Endometrium (tissue), 2 donors: ENCODE data around the gene C2orf80.
"Not testable (repeated sequence)": the region's sequence is repeated elsewhere in the genome, so short reads cannot be mapped to it uniquely, and the experiment has no call there.

Experiments used
- FAIRE-seq: peaks from 2 replicates; lab custom pipeline; 2012; peaks lifted over from hg19 to GRCh38; lab: Jason Lieb, UNC
- donor health status: control.
- donor health status: control.

Gene C2orf80

GRCh38 chr2:208135794-208136715 is 53.8 kb downstream of the C2orf80 start:
- no peak for FAIRE-seq

GRCh38 chr2:208134928-208135586 is 54.8 kb downstream of the C2orf80 start:
- no peak for FAIRE-seq

- FAIRE-seq = no peak
Measured at GRCh38 chr2:208130712-208131110, 59.1 kb downstream of the C2orf80 start.

- no peak for FAIRE-seq
Measured at GRCh38 chr2:208129744-208130711, 59.8 kb downstream of the C2orf80 start, which contains the start of gene CRYGC. TSS of gene CRYGC (minus strand) at chr2:208129828. CDS start at chr2:208129792, 36 bp downstream.

GRCh38 chr2:208128136-208128535 is 61.7 kb downstream of the C2orf80 start:
- no peak for FAIRE-seq

GRCh38 chr2:208127090-208127489 is 62.7 kb downstream of the C2orf80 start:
- no peak for FAIRE-seq

GRCh38 chr2:208125251-208125650 is 64.6 kb downstream of the C2orf80 start:
- no peak for FAIRE-seq

- not testable (repeated sequence) for FAIRE-seq
Measured at GRCh38 chr2:208124013-208124715, 65.7 kb downstream of the C2orf80 start, which contains the start of gene CRYGD. TSS of gene CRYGD (minus strand) at chr2:208124524. CDS start at chr2:208124473, 51 bp downstream.

GRCh38 chr2:208122248-208122647 is 67.6 kb downstream of the C2orf80 start:
- FAIRE-seq = peak; percentile 96

GRCh38 chr2:208118918-208119317 is 70.9 kb downstream of the C2orf80 start:
- FAIRE-seq = no peak

- FAIRE-seq = not testable (repeated sequence)
Measured at GRCh38 chr2:208117390-208117789, 72.4 kb downstream of the C2orf80 start.
